Retinal pigment epithelial cell (primary cell): ENCODE data around the gene RAC2.

Experiments used
- DNase-seq: peaks from one replicate; pipeline ENCODE4 v3.0.0-alpha.2; 2010; ENCODE audit warnings: low read depth
- H3K4me3 ChIP-seq: 2 replicates; pipeline ENCODE4 v1.5.1; 2011; ENCODE audit warnings: mild to moderate bottlenecking, low read length, control low read depth, moderate library complexity
- CTCF ChIP-seq: conservative IDR thresholded peaks from 2 replicates; pipeline ENCODE4 v1.5.1; 2011; ENCODE audit warnings: low read depth, low read length, control low read depth, inconsistent platforms

RAC2 gene

GRCh38 chr22:37281646-37282384 lies 37.7 kb upstream of the RAC2 start:
- TF ChIP-seq CTCF, result no peak
- H3K4me3 ChIP-seq, result no peak overlapping the region
- no peak for DNase-seq

GRCh38 chr22:37281195-37281594 lies 37.1 kb upstream of the RAC2 start:
- DNase-seq, result no peak
- no peak overlapping the region for H3K4me3 ChIP-seq
- no peak for TF ChIP-seq CTCF

- DNase-seq, result no peak
- H3K4me3 ChIP-seq, result no peak overlapping the region
- no peak for TF ChIP-seq CTCF
Measured at GRCh38 chr22:37280718-37281117, 36.6 kb upstream of the RAC2 start.

- TF ChIP-seq CTCF, result no peak
- no peak for DNase-seq
- no peak overlapping the region for H3K4me3 ChIP-seq
Measured at GRCh38 chr22:37279331-37280181, 35.5 kb upstream of the RAC2 start.

- H3K4me3 ChIP-seq, result no peak overlapping the region
- no peak for TF ChIP-seq CTCF
- DNase-seq, result no peak
Measured at GRCh38 chr22:37278261-37278660, 34.2 kb upstream of the RAC2 start.

- DNase-seq, result no peak
- no peak for TF ChIP-seq CTCF
- H3K4me3 ChIP-seq, result no peak overlapping the region
Measured at GRCh38 chr22:37277384-37277783, 33.3 kb upstream of the RAC2 start.
